GM21360 (cell line): Measurements from ENCODE around the gene CRTC2.
"Not testable (repeated sequence)": the region's sequence is repeated elsewhere in the genome, so short reads cannot be mapped to it uniquely, and the experiment has no call there.

Source experiments
- ATAC-seq: cut with Tn5 transposase; IDR thresholded peaks from one replicate; pipeline ENCODE4 v1.9.1; 2021; ENCODE audit warnings: mild to moderate bottlenecking, moderate library complexity; ENCODE audit not compliant: unreplicated experiment

The CRTC2 gene

GRCh38 chr1:153958111-153958960 lies at the start of gene CRTC2:
TSS of gene CRTC2 (minus strand) at chr1:153958612. CDS start at chr1:153958497, 115 bp downstream.
- peak; percentile 72 for ATAC-seq

- no peak for ATAC-seq
Measured at GRCh38 chr1:154006136-154006535, 47.7 kb upstream of the CRTC2 start.

GRCh38 chr1:154000420-154000819 lies 42.0 kb upstream of the CRTC2 start:
- ATAC-seq: no peak

GRCh38 chr1:153996882-153997281 lies 38.5 kb upstream of the CRTC2 start:
- ATAC-seq: not testable (repeated sequence)

- ATAC-seq: no peak
Measured at GRCh38 chr1:153995640-153996039, 37.2 kb upstream of the CRTC2 start.

- ATAC-seq: no peak
Measured at GRCh38 chr1:153995202-153995601, 36.8 kb upstream of the CRTC2 start.

GRCh38 chr1:153991806-153992205 lies 33.4 kb upstream of the CRTC2 start:
- ATAC-seq: no peak

GRCh38 chr1:153991151-153991630 lies 32.8 kb upstream of the CRTC2 start:
- ATAC-seq: no peak

- ATAC-seq: peak; percentile 62
Measured at GRCh38 chr1:153990468-153991150, 32.2 kb upstream of the CRTC2 start, which contains the start of gene RPS27. TSS of gene RPS27 (plus strand) at chr1:153990762. CDS start at chr1:153990797, 35 bp downstream.

- no peak for ATAC-seq
Measured at GRCh38 chr1:153987621-153988020, 29.2 kb upstream of the CRTC2 start.

GRCh38 chr1:153985941-153986761 lies 27.7 kb upstream of the CRTC2 start, which contains the start of gene RAB13:
TSS of gene RAB13 (minus strand) at chr1:153986339. CDS start at chr1:153986236, 103 bp downstream.
- ATAC-seq: no peak

GRCh38 chr1:153985341-153985912 lies 27.0 kb upstream of the CRTC2 start:
- no peak for ATAC-seq

GRCh38 chr1:153984123-153984894 lies 25.9 kb upstream of the CRTC2 start:
- ATAC-seq: no peak

- not testable (repeated sequence) for ATAC-seq
Measured at GRCh38 chr1:153981735-153982134, 23.3 kb upstream of the CRTC2 start.

GRCh38 chr1:153979091-153979490 lies 20.7 kb upstream of the CRTC2 start:
- ATAC-seq: not testable (repeated sequence)

- no peak for ATAC-seq
Measured at GRCh38 chr1:153978274-153978909, 20.0 kb upstream of the CRTC2 start.

- peak; percentile 74 for ATAC-seq
Measured at GRCh38 chr1:153977250-153978240, 19.1 kb upstream of the CRTC2 start, which contains the start of gene JTB. TSS of gene JTB (minus strand) at chr1:153977674. CDS start at chr1:153977252, 422 bp downstream.

- no peak for ATAC-seq
Measured at GRCh38 chr1:153976819-153977249, 18.4 kb upstream of the CRTC2 start.
